Measurements from ENCODE around the gene NDUFS6.
"Not testable (repeated sequence)": the region's sequence is repeated elsewhere in the genome, so short reads cannot be mapped to it uniquely, and the experiment has no call there.

Gene NDUFS6

DNA sequence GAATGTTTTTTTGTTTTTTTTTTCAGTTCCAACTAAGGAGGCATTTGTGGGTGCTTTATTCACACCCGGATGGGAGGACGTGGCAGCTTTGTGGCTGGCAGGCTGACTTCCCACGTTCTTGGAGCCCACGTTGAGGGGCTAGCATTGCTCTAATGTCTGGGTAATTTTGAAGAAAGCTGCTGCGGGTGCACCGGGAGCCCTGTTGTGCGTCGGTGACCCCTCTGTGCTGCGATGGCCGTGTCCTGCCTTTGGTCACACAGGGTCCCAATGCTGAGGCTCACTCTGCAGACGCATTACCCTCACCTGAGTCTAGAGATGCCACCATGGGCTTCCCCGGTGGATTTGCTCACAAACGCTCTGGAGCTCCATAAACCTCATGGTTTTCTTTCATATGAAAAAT, 34.2 kb downstream of the NDUFS6 start:
- no peak for DNase-seq

DNA sequence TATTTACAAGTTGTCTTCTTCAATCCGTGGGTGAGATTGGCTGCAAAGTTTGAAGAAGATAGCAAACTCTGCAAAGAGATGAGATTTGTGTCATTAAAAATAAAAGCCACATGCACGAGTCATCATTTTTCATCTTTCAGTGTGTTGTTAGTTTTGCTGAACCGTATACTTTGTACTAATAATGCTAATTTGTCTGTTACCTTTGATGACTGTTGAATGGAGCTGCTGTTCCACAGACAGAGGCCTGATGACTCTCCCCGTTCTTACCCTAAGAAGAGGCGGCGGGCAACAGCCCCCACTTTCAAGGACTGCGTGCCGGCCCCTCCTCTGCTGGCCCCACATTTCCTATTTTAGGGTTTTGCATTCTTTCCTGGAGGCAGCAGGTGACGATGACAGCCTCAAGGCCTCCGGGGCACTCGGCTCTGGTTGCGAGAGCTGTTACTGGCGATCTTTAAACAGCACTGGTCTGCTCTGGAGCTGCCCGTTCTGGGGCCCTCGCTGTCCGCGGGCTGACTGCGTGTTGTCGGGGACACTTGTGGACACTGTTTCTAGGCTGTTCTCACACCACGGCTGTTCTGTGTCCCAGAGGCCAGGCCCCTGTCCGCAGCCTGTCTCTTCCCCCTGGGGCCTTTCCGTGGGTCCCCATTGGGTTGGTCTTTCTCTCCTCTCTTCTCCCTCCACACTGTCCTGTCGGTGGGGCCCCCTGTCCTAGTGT, 35.1 kb downstream of the NDUFS6 start:
- no peak for DNase-seq

DNA sequence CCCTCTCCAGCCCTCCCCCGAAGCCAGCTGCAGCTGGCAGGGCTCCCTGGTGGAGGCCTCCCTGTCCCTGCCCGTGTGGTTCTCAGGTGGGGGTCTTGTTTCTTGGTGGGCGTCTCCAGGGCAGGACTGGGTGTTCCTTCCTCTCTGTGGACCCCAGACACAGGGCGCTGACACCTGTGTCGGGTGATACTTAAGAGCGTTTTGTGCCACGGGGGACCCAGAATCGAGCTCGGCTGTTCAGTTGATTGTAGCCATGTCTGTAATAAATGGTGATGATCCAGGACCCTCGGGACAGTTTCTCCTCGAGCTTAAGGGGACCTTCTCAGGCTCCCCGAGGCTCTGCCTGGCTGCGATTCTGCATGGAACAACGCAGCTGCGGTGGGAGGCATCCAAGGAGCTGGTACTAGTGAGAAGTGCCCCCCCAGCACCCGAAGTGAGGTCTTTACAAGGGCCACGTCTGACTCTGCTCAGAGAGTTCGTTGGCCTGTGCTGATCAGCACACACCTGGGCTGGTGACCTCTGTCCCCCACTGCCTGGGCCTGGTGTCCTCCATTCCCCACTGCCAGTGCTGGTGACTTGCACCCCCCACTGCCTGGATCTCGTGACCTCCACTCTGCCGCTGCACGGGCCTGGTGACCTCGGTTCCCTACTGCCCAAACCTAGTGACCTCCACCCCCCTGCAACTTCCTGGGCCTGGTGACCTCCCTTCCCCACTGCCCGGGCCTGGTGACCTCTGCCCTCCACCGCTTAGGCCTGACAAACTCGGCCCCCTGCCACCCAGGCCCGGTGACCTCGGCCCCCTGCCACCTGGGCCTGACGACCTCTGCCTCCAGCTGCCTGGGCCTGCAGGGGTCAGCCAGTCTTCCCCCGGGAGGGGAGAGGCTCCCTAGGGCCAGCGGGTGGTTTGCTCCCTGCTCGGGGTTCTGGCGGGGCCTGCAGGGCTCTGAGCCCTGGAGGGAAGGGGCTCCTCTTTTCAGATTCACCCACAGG, 36.0 kb downstream of the NDUFS6 start:
- no peak for DNase-seq

DNA sequence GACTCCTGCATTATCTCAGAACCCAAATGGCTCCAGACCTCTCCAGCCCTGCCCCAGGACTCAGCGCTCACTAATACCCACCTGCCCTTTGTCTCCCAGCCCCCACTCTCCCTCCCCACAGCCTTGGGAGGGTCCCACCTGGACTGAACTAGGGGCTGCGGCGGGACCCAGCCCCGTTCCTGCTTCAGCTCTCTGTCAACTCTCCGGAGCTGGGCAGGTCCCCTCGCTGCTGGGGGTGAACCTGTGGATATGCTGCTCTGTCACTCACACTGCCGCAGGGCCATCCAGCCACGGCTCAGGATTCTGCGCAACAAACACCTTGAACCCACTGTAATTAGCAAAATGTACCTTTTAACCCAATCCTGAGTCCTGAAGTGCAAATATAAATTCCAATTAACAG, 36.8 kb downstream of the NDUFS6 start:
- DNase-seq: no peak

DNA sequence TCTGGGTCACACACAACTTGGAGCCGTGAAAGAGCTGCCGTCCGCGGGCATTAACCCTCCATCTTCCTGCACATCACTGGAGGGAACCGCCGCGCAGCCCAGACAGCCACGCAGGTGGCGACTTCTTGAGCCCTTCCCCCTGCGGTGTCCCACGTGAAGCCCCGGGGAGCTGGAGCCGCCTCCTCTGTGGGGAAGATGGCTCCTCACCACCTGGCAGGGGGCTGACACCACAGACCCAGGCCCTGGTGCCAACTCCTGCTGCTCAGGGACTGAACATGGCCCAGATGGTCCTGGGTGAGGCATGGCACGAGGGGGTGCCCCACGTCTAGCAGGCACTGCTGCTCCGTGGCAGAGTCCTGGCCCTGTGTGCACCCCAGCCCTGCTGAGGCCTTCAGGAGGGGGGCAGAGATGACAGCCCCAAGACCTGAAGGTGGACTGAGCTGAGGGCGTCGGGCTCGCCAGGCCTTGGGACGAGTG, 38.9 kb downstream of the NDUFS6 start:
- DNase-seq: no peak

DNA sequence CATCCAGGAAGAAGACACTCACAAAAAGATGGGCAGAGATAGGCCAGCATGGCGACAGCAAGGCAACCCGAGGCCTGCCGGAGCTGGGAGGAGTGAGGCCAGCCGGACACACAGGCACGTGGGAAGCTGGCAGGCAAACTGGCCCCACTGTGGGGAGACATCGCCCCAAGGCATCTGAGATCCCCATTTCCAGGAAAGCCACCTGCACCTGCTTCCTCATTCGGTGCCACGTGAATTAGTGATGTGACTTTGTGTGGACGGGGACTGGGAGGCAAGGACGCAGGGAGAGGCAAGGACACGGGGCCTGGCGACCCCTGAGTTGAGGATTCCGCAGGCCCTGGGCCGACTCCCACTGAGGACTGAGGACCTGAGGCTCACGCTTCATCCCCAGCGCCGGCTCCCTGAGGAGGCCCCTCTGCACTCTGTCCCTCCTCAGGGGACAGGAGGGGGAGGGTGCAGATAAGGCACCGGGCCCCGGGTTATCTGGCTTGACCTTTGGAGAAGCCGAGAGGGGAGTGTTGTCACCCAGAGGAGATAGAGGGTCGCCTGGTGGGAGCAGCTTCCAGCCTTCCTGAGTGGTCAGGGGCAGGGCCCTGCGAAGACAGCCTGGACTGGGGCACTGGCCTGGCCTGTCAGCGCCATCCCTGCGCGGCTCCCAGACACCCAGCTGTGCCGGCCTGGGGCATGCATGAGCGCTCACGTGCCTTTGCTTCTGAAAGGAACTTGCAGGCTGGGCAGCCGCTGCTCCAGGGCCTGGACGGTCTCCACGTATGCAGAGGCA, 39.7 kb downstream of the NDUFS6 start:
- no peak for DNase-seq

DNA sequence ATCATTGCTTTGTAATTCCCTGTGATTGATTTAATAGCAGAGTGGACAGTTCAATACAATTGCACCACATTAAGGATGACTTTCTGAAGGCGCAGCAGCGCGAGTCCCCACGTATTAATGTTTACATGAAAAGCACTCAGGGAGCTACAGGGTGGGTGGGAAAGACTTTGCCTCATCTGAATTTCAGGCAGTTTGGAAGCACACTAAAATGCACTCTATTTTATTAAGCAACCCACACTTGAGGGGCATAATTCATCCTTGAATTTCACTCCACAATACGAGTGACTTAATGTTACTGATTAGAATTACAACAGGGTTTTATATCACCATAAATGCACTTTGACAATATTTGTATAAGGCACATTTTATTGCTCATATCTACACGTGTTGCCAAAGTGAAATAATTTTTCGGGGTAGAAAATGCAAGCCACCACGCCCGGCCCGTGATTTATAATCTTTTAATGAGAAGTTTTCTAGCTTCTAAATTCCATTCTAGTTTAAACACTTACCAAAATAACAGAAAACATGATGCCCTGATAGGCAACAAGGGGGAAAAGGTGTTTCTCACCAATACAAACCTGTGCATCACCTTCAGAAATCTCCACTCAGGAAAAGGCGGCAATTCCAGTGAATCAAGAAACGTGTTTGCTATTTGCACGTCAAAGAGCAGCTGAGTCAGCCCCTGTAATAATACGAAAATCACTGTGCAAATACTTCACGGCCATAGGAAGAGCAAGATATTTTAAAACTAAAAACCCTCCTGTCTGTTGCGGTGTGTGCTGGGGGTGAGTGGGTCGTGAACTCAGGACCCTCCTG, 41.0 kb downstream of the NDUFS6 start:
- DNase-seq: no peak

DNA sequence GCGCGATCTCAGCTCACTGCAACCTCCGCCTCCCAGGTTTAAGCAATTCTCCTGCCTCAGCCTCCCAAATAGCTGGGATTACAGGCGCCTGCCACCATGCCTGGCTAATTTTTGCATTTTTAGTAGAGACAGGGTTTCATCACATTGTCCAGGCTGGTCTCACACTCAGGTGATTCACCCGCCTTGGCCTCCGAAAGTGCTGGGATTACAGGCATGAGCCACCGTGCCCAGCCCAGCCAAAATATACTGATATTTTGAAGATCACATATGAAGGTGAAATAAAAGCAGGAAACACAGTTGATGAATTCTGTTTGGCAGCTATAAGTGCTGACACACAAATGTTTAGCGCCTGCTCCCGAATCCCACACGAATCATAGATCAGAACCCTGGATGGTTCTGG, 42.6 kb downstream of the NDUFS6 start:
- not testable (repeated sequence) for DNase-seq

DNA sequence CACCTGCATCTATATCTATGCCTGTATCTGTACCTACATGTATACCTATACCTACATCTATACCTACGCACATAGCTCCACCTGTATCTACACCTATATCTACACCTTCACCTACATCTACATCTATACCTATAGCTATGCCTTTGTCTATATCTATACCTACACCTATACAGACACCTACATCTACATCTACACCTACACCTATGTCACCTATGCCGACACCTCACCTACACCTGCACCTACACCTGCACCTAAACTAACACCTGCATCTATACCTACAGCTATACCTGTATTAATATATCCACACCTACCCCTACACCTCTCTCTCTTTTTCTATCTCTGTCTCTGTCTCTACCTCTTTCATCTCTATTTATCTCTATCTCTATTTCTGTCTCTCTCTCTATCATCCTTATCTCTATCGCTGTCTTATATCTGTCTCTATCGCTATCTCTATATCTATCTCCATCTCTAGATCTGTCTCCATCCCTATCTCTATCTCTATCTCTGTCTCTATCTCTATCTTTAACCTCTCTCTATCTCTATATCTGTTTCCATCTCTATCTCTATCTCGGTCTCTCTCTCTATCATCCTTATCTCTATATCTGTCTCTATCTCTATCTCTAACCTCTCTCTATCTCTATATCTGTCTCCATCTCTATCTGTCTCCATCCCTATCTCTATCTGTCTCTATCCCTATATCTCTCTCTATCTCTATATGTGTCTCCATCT, 43.7 kb downstream of the NDUFS6 start:
- no peak for DNase-seq

DNA sequence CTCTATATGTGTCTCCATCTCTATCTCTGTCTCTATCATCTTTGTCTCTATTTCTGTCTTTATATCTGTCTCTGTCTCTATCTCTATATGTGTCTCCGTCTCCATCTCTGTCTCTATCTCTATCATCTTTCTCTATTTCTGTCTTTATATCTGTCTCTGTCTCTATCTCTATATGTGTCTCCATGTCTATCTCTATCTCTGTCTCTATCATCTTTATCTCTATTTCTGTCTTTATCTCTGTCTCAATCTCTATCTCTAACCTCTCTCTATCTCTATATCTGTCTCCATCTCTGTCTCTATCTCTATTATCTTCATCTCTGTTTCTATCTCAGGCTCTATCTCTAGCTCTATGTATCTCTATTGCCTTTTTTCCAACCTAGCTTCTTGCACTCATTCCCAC, 44.5 kb downstream of the NDUFS6 start:
- no peak for DNase-seq

DNA sequence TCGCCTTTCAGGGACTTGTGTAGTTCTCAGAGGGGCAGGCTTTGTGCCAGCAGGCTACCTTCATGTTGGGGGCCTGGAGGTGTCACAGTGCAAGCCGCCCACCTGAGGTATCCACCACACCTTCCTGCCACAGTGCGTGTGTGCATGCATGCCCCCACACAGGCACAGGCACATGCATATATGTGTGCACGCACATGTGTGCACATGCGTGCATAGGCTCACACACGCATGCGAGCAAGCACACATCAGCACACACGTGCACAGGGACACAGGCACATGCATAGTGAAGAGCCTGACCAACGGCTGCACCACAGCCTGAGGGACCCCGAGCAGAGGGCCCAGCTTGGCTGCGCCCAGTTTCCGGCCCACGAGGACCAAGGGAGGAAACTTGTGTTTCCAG, 45.4 kb downstream of the NDUFS6 start:
- DNase-seq: no peak

DNA sequence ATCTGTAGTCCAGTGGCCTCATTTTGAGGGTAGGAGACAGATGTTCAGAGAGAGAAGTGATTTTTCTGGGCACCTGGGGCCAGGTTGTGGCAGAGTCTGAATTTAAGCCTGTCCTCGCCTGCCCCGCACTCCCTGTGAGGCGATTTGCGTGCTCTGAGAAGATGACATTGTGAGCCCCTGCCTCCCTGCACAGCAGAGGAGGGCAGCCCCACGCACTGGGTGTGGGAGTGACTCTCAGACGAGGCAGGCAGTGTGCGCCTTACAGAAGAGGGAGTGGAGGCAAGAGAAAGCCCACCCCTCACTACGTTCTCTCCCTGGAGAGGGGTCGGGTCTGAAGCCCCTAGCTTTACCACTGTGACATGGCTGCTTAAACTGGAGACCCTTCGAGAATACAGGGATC, 45.8 kb downstream of the NDUFS6 start:
- no peak for DNase-seq

DNA sequence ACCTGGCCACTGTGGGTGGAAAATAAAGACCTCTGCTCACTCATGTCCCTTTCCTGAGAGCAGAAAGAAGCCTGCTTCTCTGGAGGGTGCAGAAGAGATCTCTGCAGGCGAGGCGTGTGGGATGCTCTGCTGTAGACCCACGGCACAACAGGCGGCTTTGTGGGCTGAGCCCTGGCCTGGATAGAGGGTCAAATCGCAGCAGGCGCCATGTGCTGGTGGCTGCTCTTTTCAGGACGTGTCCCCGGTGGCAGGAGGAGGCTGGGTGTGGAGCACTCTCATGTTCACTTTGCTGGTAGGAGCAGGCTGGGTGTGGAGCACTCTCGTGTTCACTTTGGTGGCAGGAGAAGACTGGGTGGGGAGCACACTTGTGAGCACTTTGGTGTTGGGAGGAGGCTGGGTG, 46.4 kb downstream of the NDUFS6 start:
- no peak for DNase-seq

DNA sequence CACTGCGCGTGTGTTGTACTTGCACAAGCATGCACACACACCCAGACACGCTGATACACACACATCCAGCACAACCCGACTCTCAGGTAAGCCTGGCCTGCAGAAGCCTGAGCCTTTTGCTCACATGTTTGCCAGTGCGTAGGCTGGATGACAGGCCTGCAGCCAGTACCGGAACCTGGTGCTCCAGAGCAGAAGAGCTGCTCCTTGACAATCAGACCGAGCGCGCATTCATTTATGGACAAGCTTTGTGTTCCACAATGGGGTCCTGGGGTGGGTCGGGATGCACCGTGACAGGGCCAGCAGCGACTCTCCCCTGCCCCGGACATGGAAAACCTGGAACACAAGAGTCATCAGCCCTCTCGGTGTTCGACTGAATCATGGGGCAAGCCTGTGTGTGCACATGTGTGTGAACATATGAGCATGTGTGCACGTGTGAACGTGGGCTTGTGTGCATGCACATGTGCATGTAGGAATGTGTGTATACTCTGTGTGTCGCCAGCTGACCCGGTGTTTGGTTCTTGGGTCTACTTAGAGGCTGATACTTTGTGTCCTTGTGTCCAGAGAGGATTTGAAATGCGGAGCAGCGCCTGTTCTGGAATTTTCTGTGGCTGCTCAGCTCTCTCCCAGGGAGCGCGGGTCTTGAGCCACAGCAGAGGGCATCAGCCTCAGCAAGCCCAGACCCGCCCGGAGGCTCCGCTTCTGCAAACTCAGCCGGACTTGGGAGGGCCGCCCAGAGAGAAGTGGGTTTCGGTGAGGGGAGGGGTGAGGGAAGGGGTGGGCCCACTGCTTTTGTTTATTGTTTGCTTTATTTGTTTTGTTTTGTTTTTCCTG, 49.3 kb downstream of the NDUFS6 start:
- no peak for DNase-seq

DNA sequence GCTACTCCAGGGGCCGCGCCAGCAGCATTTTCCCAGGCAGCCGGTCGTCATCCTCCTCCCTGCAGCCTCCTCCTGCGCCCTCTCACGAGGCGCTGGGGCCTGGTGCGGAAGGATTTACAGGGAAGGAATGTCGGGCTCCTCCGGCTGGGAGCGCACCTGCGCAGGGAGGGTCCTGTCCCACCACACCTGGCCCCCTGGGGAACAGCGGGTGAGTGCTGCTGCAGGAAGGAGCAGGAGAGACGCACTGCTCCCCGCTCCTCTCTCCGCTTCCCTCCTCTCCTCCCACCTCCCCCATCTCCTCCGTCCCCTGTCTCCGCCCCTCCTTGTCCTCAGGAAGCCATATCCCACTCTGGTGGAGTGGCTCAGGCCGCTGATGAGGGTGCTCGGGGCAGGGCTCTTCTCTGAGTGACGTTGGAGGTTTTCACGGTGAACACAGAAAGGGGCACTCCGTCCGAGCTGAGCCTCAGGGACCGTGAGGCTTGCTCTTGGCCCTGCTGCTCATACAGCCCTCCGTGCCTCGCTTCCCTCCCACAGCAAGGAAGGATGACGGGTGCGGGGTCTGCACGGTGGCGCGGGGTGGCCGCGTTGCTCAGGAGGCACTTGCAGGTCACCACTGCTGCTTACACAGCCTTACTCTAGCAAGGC, 50.2 kb downstream of the NDUFS6 start:
- no peak for DNase-seq

DNA sequence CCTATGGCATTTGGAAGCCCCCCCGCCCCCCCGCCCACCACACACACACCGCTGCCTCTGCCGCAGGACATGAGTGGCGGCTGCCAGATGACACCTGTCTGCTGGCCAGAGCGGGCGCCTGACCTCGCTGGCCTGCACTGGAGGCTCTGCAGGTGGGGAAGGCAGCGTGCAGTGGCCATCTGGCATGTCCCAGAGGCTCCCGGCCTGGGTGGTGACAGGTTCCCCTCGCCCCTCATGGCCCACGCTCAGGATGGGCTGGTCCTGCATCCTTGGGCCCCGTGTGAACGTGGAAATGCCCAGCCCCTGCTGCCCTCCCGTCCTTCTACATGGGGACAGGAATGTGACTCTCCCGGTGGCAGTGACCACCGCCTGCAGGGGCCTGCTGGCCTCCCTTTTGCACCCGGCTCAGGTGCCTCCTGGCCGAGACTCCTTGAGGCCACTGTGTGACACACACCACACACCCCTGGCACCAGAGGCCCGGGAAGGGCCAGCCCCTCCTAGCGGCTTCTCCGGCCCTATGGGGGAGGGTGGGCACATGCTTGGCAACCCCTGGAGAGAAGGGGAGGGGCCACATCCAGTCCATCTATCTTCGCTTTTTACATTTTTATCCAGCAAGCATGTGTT, 51.2 kb downstream of the NDUFS6 start:
- DNase-seq: no peak

DNA sequence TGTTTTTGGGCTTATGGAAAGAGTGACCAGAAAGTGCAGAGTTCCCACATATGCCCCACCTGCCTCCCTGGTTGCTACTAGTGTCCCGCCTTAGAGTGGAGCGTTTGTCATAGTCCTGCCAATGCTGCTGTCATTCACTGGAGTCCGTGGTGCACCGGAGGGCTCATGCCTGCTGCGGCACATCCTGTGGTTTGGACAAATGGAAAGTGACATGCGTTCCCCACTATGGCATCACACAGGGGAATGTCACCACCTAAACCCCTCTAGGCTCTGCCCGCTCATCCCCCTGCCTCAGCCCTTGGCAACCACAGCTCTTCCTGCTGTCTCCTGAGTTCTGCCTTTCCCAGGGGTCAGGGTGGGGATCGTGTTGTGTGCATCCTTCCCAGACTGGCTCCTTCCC, 52.3 kb downstream of the NDUFS6 start:
- no peak for DNase-seq

DNA sequence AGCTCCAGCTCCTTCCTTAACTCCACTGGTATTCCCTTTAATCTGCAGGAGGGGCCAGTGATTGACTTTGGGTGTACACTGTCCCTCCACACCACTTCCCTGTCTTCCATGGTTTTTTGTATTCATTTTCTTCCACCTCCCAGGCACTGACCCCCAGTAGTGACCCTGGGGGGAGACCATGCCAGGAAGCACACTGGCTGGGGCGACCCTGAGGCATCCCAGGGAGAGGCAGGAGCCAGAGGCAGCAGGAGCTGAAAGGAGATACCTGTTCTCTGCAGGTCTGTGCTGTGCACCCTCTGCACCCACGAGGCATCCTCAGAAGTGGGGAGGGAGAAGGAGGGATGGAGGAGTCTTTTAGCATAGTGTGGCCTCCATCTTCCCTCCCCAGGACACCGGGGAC, 53.9 kb downstream of the NDUFS6 start:
- no peak for DNase-seq

DNA sequence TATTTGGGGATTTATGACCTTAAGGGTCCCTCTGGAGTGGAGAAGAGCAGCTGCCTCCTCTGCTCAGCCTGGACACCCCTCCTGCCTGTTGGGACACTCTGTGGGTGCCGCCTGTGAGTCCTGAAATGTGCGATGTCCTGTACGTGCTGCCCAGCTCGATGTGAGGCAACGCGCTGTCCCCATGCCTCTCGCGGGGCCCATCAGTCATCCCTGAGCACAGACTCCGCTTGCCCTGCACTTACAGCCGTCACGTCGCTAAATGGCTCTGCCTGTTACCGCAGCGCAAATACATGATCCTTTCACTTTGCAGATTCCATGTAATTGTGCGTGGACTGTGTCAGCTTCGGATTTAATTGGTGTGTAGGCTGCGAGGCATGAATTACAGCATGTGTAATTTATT, 54.4 kb downstream of the NDUFS6 start:
- DNase-seq: no peak

Measured in NCI-H1048 (cell line).